GM18498 (cell line): ENCODE measurements around the gene UST.

Experiments used
- ATAC-seq: cut with Tn5 transposase; IDR thresholded peaks from one replicate; pipeline ENCODE4 v1.9.1; 2021; ENCODE audit warnings: mild to moderate bottlenecking, moderate library complexity; ENCODE audit not compliant: unreplicated experiment

The UST gene, protein sequence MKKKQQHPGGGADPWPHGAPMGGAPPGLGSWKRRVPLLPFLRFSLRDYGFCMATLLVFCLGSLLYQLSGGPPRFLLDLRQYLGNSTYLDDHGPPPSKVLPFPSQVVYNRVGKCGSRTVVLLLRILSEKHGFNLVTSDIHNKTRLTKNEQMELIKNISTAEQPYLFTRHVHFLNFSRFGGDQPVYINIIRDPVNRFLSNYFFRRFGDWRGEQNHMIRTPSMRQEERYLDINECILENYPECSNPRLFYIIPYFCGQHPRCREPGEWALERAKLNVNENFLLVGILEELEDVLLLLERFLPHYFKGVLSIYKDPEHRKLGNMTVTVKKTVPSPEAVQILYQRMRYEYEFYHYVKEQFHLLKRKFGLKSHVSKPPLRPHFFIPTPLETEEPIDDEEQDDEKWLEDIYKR

DNA sequence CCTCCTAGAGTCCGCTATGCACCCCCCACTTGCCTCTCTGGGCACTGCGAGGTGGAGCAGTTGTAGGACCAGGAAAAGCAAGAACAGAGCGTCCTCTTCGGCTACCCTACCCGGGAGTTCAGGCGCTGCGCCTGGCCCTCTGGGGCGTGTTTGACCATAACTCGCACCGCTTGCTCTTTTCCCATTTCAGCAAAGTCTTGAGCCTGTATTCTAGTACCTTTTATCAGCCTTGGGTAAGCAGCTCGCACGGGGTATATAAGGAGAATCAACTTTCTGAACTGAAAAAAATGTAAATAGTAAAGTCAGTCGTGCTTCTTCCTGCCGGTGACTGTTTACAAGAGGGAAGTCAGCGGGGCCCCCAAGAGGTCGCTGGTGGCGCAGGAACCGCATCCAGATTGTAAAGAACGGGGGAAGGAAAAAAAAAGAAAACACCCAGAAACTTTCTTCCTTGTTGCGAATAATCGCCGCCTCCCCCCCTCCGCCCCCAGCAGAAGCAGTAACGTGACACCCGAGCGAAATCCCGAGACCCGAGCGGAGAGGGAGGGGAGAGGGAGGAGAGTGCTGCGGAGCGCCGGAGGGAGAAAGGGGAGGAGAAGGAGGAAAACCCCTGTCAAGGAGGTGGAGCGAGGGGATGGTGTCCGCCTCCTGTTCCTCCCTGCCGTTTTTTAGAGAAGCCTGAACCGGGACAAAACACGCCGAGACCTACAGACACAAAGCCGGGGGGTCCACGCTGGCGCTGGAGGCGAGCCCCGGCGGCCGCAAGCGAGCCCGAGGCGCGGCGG lies at the start of gene UST:
Gene UST (plus strand): TSS at position 668 of the 782 bp plus-strand sequence. CDS start 401 bp downstream, outside the sequence.
- peak; percentile 49 for ATAC-seq

DNA sequence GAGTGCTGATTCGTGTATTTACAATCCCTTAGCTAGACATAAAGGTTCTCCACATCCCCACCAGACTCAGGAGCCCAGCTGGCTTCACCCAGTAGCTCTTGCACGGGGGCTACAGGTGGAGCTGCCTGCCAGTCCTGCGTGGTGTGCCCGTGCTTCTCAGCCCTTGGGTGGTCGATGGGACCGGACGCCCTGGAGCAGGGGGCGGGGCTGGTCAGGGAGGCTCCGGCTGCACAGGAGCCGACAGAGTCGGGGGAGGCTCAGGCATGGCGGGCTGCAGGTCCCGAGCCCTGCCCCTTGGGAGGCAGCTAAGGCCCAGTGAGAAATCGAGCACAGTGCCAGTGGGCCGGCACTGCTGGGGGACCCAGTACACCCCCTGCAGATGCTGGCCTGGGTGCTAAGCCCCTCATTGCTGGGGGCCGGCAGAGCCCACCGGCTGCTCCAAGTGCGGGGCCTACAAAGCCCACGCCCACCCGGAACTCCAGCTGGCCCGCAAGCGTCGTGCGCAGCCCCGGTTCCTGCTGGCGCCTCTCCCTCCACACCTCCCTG lies 48.9 kb upstream of the UST start:
- no peak for ATAC-seq

GRCh38 chr6:148698671-148699180 lies 48.1 kb upstream of the UST start:
- no peak for ATAC-seq

GRCh38 chr6:148700047-148700715 lies 46.6 kb upstream of the UST start:
- no peak for ATAC-seq

DNA sequence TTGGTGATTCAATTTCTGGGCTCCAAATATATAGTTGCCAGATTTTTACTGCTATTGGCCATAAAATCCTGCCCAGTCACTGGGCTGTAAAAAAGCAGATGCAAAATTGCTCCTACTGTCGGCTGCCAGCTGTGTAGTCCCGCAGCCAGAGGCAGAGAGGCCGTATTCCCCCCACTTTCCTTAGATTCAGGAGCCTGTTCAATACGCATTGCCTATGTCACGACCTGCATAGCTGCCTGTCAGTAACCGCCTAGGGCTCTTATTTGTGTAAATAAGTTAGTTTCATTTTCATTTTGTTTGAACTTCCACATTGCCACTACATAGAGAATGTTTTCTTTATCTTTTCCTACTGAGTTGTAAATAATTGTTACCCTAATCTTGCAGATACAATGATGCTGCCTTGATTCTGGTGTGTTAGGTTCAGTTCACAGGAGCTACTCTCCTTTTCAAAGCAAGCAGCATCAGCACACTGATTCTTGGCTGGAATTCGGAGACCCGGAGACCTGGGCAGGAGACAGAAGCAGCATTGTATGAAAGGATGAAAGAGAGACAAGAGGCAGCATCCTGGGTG lies 46.0 kb upstream of the UST start:
- peak; percentile 88 for ATAC-seq

DNA sequence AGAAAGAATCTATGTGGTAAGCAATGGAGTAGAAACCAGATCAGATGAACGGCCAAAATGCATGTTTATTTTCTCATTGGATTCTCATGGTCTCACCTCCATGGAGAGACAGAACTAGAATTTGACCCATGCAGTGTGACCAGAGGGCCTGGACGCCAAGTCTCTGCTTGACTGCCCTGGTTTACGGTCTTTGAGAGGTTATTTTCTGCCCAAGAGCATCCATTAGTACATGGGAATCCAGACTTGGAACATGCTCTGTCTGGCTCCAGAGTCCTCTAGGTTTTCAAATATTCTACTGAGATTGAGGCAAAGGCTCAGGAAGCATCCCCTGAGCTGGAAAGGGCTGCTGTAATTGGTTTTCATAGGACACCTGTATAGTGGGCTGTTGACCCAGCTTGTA lies 45.5 kb upstream of the UST start:
- peak; percentile 7 for ATAC-seq

- no peak for ATAC-seq
Observed at GRCh38 chr6:148703900-148704299, 42.9 kb upstream of the UST start.

DNA sequence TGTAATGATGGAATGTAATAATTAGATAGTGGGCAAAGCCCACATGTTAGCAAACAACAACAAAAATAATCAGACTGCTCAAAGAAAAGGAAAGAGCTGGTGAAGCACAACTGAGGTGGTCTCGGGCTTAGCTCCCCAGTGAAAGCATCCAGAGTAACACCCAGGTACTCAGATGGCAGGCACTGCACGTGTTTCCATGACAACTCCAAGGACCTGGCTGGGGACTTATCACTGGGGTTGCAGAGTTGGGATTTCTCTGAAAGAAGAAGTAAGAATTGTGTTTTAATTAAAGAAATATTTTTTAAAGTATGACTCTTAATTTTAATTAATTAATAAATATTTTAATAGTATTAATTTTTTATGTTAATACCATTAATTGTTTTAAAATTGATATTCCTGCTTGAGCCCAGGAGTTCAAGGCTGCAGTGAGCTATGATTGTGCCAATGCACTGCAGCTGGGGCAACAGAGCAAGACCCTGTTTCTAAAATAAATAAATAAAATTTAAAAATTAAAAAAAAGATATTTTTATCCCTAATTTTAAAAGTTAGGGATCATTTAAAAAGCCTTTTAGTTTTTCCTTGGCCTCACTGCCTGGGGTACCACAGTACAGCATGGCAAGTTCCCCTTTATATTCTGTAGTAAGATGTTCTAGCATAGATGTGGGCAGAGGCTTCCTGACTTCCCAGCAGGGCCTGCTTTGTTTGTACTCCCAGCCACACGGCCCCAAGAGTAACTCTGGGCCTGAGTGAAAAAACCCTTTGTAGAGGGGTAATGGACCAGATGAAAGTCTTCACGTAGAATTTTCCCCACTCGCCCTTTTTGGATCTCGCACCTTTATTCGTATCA lies 42.2 kb upstream of the UST start:
- no peak for ATAC-seq

DNA sequence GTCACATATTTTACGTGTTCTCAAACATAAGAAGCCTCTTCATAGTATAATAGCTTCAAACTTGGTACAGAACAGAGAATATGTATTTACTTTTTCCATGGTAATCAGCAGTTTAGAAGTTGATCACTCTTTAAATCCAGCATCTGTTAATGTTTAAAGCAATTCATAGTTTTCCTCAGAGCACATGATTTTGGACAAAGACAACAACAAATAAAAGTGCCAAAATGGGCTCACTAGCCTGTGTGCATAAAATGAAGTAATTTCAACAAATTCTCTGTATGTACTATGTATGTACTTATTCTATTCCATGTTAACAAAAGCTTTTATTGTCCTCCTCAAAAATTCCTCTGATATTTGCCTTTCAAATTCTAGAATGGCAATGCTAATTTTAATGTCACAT lies 38.1 kb upstream of the UST start:
- ATAC-seq = no peak

GRCh38 chr6:148709577-148709976 lies 37.3 kb upstream of the UST start:
- no peak for ATAC-seq

- ATAC-seq = no peak
Observed at GRCh38 chr6:148711833-148712654, 34.8 kb upstream of the UST start.

DNA sequence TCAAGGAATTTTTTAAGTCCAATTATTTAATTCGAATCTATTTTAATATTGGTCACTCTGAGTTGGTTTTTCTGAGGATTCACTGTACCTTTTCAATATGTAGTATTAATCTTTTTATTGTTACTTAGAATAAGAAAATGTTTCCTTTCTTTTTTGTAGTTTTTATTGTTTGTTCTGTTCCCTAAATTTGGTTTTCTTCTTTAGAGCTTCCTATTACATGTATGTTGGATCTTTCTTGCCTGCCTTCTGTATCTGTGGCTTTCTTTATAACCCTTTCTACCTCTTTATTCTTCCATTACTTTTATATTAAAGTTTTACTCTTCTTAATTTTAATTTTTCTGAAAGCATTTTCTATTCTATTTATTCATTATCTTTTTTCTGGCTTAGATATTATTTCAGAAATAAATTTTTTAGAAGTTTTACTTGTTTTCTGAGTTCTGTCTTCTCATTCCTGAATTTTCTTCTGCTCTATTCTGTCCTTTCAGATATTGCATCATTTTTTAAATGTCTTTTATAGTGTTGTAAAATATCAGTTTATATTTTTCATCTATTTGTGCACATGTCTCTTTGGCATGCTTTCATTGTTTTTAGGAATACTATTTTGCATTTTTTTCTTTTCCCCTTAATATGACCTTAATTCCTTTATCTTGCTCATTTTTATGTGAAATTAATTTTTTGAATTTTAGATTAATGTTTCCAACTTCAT lies 33.6 kb upstream of the UST start:
- ATAC-seq = no peak

- no peak for ATAC-seq
Observed at GRCh38 chr6:148713921-148714320, 32.9 kb upstream of the UST start.

- ATAC-seq = no peak
Observed at GRCh38 chr6:148716811-148717210, 30.0 kb upstream of the UST start.

DNA sequence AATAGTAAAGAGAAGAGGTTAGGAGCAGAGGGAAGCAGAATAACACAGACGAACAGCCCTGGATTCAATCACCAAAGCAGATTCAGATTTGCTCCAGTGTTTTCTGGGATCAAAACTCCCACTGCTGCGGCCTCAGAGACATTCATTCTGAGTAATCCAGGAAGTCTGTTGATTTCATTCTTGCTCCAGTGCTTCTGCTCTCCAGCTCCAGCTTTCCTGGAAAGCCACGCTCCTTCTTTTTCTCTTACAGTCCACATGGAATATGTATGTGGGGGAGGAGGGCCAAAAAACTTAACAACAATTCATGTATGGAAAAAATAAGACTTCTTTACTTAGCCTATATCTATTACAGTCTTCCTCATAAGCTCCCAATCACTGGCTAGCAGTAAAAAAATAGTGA lies 26.4 kb upstream of the UST start:
- ATAC-seq = no peak

GRCh38 chr6:148720897-148721296 lies 25.9 kb upstream of the UST start:
- ATAC-seq = no peak

DNA sequence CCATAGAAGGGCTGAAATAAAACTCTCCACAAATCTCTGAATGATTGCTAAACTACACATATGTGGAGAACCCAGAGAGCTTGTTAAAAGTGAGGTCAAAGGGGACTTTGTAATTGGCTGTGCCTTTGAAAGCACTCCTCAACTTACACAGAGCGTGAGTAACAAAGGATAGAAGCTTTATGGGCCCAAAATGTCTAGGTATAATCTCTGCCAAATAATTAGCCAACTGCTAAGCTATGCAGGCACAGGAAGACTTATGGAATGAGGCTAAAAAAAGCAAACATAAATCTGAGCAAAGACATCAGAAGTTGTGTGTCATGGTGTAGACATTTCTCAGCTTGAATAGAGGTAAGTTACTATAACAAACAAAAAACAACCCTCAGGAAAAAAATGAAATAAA lies 23.3 kb upstream of the UST start:
- no peak for ATAC-seq

- ATAC-seq = no peak
Observed at GRCh38 chr6:148724428-148724827, 22.4 kb upstream of the UST start.
